Muscle layer of colon (tissue), 2 donors: ENCODE measurements around the gene MYMK.

ENCODE experiments used
- H3K27ac ChIP-seq: one replicate; pipeline ENCODE4 v1.7.0; 2013; ENCODE audit warnings: low read depth, mild to moderate bottlenecking, low read length, moderate library complexity
- H3K27me3 ChIP-seq, 2 donors: one replicate each; pipeline ENCODE4 v1.7.0; 2013; ENCODE audit warnings: low read length in 2 of 2, mild to moderate bottlenecking in 2 of 2; ENCODE audit not compliant: insufficient read depth in 2 of 2, control insufficient read depth in 1 of 2
- H3K36me3 ChIP-seq: one replicate; pipeline ENCODE4 v1.7.0; 2013; ENCODE audit warnings: mild to moderate bottlenecking, low read length; ENCODE audit not compliant: insufficient read depth
- H3K4me1 ChIP-seq: one replicate; pipeline ENCODE4 v1.7.0; 2013; ENCODE audit warnings: mild to moderate bottlenecking, low read length; ENCODE audit not compliant: insufficient read depth
- H3K4me3 ChIP-seq, 2 donors: one replicate each; pipeline ENCODE4 v1.7.0; 2013; ENCODE audit warnings: low read length in 2 of 2, low read depth in 1 of 2, mild to moderate bottlenecking in 1 of 2, moderate library complexity in 1 of 2
- H3K9ac ChIP-seq: one replicate; pipeline ENCODE4 v1.7.0; 2013; ENCODE audit warnings: low read length
- H3K9me3 ChIP-seq: one replicate; pipeline ENCODE4 v1.7.0; 2013; ENCODE audit warnings: mild to moderate bottlenecking, low read length
- donor health status: abdominal sarcoma.
- donor health status: Adenocarcinoma of cecum.

Gene MYMK

GRCh38 chr9:133514460-133515239 is 10.1 kb downstream of the MYMK start:
- no peak overlapping the region for H3K27ac ChIP-seq
- no peak overlapping the region for H3K9ac ChIP-seq
- H3K4me3 ChIP-seq = no peak overlapping the region
- no peaks in the 10 kb centered on the region for H3K27me3 ChIP-seq
- peaks cover 6% of the 10 kb centered on the region for H3K4me1 ChIP-seq
- no peaks in the 10 kb centered on the region for H3K9me3 ChIP-seq
- no peaks in the 10 kb centered on the region for H3K36me3 ChIP-seq

- Histone ChIP-seq H3K36me3 (no peaks in the 10 kb centered on the region), H3K9ac (no peak overlapping the region), H3K4me3 (no peak overlapping the region), H3K27me3 (no peaks in the 10 kb centered on the region), H3K4me1 (peaks cover 15% of the 10 kb centered on the region), H3K27ac (no peak overlapping the region), H3K9me3 (no peaks in the 10 kb centered on the region)
These were observed 11.3 kb downstream of the MYMK start for GRCh38 chr9:133513214-133514100.

DNA sequence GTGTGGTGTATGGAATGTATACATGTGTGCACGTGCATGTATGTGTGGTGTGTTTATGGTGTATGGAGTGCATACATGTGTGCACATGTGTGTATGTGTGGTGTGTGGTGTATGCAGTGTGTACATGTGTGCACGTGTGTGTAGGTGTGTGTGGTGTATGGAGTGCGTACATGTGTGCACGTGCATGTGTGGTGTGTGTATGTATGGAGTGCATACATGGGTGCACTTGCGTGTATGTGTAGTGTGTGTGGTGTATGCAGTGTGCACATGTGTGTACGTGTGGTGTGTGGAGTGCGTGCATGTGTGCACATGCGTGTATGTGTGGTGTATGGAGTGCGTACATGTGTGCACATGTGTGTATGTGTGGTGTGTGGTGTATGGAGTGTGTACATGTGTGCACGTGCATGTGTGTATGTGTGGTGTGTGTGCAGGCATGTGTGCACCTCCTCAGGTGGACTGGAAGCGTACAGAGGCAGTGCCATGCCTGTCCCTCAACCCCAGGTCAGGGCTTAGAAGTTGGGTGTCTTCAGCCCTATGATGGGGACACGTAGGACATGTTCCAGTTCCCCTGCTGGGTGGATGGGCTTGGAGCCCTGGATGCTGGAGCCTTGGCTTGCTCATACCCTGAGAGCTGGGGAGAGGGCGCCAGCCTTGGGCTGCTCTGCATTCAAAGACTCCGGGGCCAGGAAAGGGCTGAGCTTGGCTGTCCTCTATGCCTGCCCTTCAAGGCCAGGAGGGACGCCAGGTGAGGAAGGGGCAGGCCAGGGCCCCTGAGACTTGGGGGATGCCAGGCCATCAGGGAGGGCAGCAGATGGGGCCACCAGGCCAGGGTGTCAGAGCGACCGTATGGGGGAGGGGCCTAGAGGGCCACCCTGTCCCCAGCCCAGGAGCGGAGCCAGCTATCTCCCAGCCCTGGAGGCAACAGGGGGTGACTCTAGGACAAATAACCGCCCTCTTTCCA is 12.2 kb downstream of the MYMK start:
- H3K9ac ChIP-seq = no peak overlapping the region
- no peaks in the 10 kb centered on the region for H3K27me3 ChIP-seq
- no peak overlapping the region for H3K4me3 ChIP-seq
- no peaks in the 10 kb centered on the region for H3K36me3 ChIP-seq
- no peaks in the 10 kb centered on the region for H3K9me3 ChIP-seq
- H3K4me1 ChIP-seq = peaks cover 15% of the 10 kb centered on the region
- no peak overlapping the region for H3K27ac ChIP-seq

DNA sequence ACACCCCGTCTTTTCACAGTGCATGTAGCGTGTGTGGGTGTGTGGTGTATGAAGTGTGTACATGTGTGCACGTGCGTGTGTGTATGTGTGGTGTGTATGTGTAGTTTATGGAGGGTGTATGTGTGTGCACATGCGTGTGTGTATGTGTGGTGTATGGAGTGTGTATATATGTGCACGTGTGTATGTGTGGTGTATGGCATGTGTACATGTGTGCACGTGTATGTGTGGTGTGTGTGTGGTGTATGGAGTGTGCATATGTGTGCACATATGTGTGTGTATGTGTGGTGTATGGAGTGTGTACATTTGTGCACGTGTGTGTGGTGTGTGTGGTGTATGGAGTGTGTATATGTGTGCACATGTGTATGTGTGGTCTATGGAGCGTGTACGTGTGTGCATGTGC is 13.2 kb downstream of the MYMK start:
- Histone ChIP-seq H3K27me3 (no peaks in the 10 kb centered on the region), H3K4me3 (no peak overlapping the region), H3K27ac (no peak overlapping the region), H3K4me1 (peaks cover 15% of the 10 kb centered on the region), H3K9me3 (no peaks in the 10 kb centered on the region), H3K9ac (no peak overlapping the region), H3K36me3 (no peaks in the 10 kb centered on the region)

- Histone ChIP-seq H3K27me3 (no peaks in the 10 kb centered on the region), H3K27ac (no peak overlapping the region), H3K4me1 (peaks cover 15% of the 10 kb centered on the region), H3K4me3 (no peak overlapping the region), H3K9ac (no peak overlapping the region), H3K36me3 (no peaks in the 10 kb centered on the region), H3K9me3 (no peaks in the 10 kb centered on the region)
These were observed 13.7 kb downstream of the MYMK start for GRCh38 chr9:133510926-133511505.

DNA sequence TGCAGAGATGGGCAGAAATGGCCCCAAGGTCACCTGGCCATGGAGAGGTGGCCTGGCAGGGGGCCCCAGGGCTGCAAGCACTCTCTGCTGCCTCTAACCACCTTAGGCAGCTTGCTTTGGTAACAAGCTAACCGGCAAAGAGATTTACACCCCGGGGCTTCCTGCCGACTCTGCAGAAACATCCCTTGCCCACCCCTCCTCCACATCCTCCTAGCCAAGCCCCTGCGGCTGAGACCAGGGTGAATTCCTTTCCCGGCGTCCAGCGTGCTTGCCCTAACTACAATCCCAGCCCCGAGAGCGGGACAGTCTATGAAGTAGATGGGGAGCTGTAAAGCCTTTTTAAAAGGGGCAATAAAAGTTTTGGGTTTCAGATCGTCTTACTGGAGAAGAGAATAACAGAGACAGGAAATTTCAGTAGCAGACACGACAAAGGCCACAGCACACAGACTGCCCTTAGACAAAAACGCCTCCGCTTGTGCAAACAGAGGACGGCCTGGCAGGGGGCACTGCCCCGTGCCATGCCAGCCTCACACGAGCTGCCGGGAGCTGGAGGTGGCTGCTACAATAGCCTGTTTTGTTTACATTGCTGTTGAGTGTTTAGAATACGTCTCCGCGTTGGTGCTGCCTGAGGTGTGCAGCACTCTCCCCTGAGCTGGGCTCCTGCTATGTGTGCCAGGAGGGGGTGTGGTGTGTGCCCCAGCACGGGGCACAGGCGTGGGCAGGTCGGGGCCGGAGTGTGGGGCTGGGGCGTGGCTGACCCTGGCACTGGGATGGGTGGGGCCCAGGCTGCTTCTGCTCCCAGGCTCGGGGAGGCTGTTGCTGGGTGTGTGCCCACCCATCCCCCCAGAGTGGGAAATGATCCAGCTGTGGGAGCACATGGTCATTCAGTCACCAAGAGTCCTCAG is 15.3 kb downstream of the MYMK start:
- Histone ChIP-seq H3K4me3 (no peak overlapping the region), H3K27ac (no peak overlapping the region), H3K4me1 (peaks cover 17% of the 10 kb centered on the region), H3K9me3 (no peaks in the 10 kb centered on the region), H3K27me3 (no peaks in the 10 kb centered on the region), H3K9ac (no peak overlapping the region), H3K36me3 (no peaks in the 10 kb centered on the region)

GRCh38 chr9:133508046-133508445 is 16.7 kb downstream of the MYMK start:
- Histone ChIP-seq H3K4me3 (no peak overlapping the region), H3K27ac (no peak overlapping the region), H3K27me3 (no peaks in the 10 kb centered on the region), H3K9me3 (no peaks in the 10 kb centered on the region), H3K36me3 (no peaks in the 10 kb centered on the region), H3K4me1 (peaks cover 16% of the 10 kb centered on the region), H3K9ac (no peak overlapping the region)

DNA sequence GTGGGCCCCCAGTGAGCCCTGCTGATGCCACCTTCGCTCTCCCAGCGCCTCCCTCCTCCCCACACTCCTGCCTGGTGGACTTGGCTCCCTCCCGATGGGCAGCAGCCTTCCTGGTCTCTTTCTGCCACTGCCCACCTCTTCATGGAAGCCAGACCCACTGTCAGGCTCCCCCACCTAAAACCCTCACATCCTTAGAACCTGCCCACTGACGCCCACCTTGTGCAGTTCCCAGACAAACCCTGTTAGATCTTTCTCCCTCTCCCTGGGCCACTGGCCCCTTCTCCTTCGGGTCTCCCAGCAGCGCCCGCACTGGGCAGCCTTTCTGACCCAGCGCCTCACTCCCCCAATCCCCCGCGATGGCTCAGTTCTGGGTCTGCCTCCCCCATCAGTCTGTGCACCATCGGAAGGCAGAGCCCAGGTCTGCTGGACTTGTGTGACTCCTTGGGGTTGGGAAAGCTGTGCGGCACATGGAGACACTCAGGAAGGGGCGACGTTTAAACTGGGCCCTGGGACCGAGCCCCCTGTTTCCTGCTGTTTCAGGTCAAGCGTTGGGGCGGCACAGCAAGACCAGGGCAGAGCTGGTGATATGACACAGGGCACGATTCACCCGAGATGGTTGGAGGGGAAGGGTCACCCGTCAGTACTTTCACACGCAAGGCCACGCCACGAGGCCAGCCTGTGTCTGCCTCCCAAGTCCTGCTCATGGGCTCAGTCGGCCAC is 17.4 kb downstream of the MYMK start:
- H3K27me3 ChIP-seq = no peaks in the 10 kb centered on the region
- no peaks in the 10 kb centered on the region for H3K9me3 ChIP-seq
- no peak overlapping the region for H3K27ac ChIP-seq
- H3K4me1 ChIP-seq = peaks cover 16% of the 10 kb centered on the region
- no peak overlapping the region for H3K4me3 ChIP-seq
- no peaks in the 10 kb centered on the region for H3K36me3 ChIP-seq
- H3K9ac ChIP-seq = no peak overlapping the region

DNA sequence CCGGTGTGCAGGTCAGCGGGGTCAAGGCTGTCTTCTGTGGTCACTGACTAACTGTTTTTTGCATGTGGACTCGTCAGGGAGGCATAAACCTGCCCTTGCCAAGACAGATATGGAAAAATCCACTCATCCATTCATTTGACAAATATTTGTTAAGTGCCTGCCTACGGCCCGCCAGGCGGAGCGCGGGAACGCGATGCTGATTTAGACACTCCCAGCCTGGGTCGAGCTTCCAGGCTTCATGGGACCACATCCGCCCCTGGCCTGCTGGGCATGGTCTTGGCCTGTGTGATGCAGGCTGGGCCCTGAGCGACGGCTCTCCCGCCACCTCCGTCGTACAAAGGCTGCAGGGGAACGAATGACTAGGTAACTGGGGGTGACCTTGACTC is 18.1 kb downstream of the MYMK start:
- Histone ChIP-seq H3K4me3 (no peak overlapping the region), H3K27ac (no peak overlapping the region), H3K36me3 (no peaks in the 10 kb centered on the region), H3K4me1 (peaks cover 16% of the 10 kb centered on the region), H3K9me3 (peaks cover 3% of the 10 kb centered on the region), H3K27me3 (no peaks in the 10 kb centered on the region), H3K9ac (no peak overlapping the region)
